Measurements from ENCODE around the gene C2orf78.

Gene C2orf78

DNA sequence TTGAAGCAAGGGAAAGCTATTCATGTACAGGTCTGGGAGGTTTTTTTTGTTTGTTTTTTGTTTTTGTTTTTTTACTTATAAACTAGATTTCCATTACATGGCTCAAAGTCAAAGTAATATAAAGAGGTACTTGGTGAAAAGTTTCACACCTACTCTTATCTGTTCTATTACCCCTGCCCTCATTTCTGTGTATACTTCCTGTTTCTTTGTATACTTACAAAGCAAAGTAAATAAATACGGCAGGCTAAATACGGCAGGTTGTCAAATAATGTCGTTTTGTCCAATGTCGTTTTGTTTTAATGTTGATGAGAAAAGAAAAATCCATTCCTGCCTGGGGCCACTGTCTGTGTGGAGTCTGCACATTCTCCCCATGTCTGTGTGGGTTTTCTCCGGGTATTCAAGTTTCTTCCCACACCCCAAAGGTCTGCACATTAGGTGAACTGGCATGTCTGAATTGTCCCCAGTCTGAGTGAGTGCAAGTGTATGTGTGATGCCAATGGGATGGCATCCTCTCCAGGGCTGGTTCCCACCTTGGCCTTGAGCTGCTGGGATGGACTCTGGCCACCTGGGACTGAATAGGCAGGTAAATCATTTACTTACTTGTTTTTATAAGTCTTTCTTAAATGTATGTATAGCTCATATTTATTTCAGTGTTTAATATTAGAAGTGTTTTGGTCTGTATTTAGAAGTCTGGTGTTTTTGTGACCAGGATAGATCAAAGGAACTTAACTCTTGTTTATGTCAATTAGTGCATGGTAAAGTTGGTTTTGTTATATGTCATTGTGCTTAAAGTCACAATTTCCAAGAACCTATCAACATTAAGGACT is 58.1 kb downstream of the C2orf78 start:
- DNase-seq: no peak

DNA sequence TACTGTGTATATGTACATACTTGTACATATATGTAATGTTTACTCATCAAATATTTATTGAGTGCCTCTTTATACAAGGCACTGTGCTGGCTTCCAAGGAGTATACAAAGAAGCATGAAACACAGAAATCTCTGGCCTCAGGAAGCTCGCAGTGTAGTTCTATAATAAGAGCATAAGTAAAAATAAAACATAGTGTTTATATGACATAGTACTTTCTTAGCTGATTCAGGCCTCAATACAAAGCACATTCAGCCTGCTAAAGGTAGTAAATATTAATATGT is 58.7 kb downstream of the C2orf78 start:
- DNase-seq: no peak

DNA sequence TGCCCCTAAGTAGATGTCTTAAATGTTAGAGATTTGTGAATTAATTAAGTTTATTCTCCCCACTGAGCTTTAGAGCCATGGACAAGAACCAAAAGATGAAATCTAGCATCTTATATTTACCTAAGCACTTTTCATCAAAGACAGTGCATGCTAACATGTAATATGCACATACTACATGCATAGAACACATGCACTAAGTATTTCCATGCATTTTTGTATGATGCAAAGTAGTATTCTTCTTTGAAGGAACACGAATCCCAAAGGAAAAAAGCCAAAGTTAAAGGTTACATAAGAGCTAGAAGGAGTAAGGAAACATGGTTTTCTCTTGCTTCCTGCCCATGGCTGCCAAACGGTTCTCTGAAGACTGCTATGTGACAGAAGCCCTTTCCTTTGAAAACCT is 60.1 kb downstream of the C2orf78 start:
- no peak for DNase-seq

DNA sequence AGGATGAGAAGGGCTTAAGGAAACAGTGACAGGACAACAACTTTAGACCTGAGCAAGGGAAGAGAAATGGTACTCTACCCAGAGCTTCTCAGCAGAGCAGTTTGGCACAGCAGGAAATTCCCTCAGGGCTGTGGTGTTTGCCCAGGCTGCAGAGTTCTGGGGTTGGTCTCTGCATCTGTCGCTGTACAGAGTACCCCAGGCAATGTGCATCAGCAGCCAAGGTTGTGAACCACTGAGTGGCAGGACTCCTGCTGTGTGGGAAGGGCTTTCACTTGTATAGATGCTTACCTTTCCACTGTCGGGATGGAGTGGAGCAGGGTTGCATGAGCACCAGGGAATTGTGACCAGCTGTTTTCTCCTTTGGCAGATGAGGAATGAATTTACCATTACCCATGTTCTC is 66.0 kb downstream of the C2orf78 start:
- DNase-seq: no peak

DNA sequence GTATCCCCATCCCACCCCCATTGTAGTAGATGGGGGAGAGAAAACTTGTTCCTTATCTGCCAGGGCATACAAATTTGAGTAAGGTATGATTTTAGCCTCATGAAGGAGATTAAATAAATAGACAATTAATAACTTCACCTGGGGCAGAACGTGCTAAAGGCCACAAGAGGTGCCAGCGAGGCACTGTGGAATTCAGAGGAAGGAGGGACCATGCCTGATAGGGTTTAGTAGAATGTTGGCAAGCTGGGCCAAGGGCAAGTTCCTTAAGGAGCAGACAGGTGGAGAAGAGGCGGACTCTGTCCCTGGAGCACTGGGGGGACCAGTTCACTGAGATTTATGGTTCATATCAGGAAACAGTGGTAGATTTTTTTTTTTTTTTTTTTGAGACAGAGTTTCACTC is 67.3 kb downstream of the C2orf78 start:
- DNase-seq: no peak

DNA sequence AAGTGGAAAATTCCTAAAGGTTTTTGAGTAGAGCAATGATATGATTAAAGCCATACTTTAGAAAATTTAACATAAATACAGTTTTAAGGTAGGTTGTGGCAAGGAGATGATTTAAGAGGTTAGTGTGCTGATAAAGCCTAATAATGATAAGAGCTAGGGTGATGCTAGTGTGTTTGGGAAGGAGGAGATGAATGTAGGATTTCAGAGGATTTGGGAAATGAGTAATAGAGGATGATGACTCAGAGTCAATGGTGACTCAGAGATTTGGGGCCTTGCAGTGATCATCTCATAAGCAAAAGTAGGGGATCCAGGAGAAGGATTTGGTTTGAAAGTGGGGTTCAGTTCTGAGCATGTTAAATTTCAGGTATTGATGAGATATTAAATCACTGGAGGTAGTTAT is 68.0 kb downstream of the C2orf78 start:
- no peak for DNase-seq

DNA sequence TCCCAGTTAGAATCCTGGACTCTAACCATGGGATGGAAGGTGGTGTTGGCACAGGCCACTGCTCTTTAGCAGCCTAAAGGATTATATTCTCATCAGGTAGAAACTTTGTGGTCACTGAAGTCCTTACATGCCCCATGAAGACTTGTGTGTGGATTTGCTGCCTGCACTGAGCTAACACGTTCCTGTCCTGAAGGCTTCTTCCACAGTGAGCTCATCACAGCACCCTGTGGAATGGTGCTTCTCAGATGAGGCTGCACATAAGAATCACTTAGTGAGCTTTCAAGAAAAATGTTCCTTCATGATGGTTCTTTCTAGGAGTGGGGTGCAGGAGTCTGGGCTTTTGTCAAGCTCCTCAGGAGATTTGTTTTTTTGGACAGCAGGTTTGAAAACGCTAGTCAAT is 71.5 kb downstream of the C2orf78 start:
- no peak for DNase-seq

DNA sequence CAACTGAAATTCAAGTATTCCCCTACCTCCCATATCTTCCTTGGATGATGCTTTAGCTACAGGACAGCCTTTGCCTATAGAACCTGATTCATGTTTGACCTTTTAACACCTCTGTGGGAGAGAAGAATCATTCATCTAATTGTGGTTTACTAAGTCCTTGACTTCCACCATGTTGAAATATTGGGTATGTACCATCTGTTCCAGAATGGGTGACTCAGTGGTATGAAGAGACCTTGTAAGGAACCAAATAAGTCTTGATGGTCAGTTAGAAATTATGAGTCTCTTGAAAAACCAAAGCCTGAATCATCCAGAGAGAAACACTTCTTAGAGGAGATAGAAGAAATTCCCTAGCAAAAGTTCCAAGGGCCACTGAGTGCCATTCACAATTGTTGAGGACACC is 72.2 kb downstream of the C2orf78 start:
- DNase-seq: no peak

DNA sequence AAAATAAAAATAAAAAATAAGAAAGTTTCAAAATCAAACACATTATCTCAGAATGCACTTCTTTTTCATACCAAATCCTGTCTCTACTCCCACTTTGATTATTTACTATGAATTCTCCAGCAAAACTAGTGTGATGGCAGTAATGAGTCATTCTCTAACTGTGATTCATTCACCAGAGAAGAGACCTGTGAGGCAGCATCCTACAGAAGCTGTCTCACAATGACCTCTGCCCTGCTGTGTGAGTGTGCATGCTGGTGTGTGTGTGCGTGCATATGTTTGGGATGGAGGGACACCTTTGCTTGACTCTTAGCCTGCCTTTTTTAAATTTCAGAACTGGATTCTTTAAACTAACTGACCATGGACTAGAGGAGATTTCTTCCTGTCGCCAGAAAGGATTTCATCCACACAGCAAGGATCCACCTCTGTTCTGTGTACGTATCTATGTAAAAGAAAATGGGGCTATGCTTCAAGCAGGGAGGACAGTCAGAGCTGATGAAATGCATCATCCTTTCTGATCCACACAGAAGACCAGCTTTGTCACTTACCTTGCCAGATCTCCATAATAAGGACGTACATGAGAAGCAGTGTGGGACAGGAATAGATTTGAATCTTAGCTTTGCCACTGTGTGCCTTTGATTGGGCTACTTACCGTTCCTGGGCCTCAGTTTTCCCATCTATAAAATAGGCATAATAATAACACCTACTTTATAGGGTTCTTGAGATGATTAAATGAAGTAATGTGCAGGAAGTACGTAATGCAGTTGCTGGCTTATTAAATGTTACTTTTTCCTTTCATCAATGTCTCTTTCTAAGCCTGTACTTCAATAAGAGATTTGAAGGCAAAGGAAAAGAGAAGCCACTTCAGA is 76.0 kb downstream of the C2orf78 start:
- DNase-seq: no peak

DNA sequence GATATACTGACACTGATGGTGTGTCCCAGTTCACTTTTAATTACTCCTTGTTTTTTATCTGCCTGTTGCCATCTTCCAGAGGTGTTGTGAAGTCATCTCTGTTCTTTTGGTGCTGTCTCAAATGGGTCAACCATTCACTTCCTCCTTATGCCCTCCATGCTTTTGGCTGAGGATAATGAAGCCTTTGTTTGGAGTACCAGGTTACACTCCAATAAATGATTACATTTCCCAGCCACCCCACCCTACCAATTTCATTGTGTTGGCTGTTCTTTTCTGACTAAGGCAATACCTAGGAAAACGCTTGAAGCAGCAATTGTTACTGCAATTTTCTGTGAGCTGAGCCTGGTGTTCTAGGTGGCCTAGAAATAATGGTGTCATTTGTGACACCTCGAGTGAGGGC is 79.0 kb downstream of the C2orf78 start:
- DNase-seq: no peak
